Measurements from ENCODE around the gene LETM1.

The LETM1 gene

DNA sequence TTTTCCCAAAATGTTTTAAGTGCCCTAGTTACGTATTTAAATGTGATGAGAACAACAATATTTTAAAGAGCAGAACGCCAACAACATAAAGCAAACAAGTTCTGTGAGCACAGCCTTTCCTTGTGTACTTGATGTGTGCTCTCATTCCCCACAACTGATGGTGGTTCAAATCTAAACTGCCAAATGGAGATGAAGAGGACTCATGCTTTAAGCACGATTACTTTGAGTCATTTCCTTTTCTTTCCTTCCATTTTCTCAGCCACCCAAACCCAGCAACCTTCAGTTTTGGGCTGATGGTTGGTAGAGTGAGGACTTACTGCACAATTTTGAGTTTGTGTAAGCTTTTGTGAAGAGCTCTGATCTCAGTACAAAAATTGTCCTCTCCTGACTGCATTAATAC, 16.9 kb upstream of the LETM1 start:
- no peak for DNase-seq (ENCODE audit: low spot score)

GRCh38 chr4:1871471-1872021, 15.6 kb upstream of the LETM1 start:
- no peak for DNase-seq (ENCODE audit: low spot score)

GRCh38 chr4:1870578-1871443, 14.9 kb upstream of the LETM1 start, which contains the start of gene NSD2:
Gene NSD2 (plus strand): TSS chr4:1871393. CDS start chr4:1900655, 29,262 bp downstream.
- peak; percentile 74 for DNase-seq (ENCODE audit: low spot score)

GRCh38 chr4:1870328-1870577, 14.3 kb upstream of the LETM1 start:
- DNase-seq (ENCODE audit: low spot score) = peak; percentile 81

DNA sequence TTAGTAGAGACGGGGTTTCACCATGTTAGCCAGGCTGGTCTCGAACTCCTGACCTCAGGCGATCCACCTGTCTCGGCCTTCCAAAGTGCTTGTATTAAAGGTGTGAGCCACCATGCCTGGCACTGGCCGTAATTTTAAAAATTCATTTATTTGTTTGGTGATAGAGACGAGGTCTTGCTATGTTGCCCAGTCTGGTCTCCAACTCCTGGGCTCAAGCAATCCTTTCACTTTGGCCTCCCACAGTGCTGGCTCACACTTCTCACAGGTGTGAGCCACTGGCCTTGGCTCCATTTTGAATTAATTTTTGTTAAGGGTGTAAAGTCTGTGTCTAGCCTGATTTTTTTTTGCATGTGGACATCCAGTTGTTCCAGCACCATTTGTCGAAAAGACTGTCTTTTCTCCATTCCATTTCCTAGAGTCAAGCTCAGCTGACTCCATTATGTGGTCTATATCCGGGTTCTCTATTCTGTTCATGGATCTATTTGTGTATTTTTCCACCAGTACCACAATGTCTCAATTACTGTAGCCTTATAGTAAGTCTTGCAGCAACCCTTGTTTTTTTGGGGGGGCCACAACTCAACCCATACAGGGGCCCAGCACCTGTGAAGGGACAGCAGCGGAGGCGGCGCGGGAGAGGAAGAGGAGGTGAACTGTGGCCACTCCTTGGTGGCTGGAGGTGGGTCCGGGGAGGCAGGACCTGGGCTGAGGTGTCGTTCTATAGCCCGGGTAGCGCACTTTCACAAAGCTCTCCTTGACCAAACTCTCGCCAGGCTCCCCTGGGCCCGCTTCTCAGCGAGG, 13.8 kb upstream of the LETM1 start:
- no peak for DNase-seq (ENCODE audit: low spot score)

DNA sequence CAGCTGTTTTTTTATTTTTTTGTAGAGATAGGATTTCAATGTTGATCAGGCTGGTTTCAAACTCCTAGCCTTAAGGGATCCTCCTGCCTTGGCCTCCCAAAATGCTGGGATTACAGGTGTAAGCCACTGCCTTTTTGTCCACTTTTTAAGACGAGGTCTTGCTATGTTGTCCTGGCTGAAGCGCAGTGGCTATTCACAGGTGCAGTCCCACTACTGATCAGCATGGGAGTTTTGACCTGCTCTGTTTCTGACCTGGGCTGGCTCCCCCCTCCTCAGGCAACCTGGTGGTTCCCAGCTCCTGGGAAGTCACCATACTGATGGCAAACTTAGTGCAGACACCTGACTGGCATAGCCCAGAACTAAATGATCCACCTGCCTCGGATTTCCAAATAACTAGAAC, 13.0 kb upstream of the LETM1 start:
- no peak for DNase-seq (ENCODE audit: low spot score)

- no peak for DNase-seq (ENCODE audit: low spot score)
These were observed 12.3 kb upstream of the LETM1 start for GRCh38 chr4:1868293-1868692.

DNA sequence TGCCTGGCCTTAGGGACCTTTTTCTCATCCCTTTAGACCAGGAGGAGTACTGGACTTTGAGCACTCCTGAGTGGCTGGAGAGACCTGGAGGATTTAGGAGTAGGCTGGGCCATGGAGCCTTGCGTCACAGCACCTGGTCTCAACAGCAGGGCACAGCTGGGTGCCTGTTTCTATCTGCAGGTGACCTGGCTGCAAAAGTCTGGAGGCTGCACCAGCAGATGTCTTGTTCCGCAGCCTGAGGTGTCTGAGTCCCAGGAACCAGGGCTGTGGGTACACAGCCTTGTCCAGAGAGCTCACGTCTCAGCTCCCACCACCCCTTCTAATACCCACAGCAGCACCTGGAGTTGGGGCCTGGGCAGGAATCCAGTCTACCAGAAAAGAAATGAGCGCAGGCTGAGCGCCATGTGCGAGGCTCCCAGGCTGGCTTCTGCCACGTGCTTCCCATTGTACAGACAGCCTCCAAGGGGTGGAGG, 10.3 kb upstream of the LETM1 start:
- no peak for DNase-seq (ENCODE audit: low spot score)

DNA sequence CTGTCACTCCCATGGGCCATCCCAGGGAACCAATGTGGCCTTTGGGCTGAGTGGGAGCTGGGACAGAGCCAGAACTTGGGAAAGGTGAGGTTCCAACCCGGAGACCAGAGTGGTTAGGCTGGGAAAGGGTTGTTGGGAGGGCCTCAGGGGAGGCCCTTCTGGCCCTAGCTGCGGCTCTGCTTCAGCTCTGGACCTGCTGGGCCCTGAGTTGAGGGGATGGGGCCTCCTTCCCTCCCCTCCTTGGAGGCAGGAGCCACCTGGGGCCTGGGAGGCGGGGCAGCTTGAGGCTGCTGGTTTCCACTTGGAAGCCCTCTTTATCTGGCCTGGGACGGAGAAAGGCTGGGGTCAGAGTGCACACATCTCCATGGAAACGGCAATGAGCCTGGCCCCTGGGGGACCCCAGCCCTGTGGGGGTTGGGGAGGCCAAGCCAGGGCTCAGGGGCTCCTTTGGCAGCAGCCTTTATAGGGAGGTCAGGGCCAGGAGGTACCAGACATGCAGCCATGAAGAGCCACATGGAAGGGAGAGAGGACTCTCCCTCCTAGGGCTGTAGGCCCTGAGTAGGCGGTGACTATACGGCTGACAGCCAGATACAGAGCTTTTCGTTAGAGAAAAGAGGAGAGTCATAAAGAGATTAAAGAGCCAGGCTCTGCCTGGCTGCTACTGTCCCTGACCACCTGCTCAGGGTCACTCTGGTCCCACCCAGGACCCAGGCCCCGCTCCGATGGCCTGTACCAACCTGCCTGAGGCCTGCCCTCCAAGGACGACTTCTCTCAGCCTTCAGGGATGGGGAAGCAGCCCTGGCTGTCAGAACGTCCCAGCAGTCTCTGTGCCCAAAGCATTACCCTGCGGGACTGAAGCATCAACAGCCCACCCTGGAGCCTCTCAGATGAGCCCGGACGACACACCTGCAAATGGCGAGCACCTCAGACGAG, 8.4 kb upstream of the LETM1 start:
- no peak for DNase-seq (ENCODE audit: low spot score)

GRCh38 chr4:1863297-1864033, 7.5 kb upstream of the LETM1 start:
- no peak for DNase-seq (ENCODE audit: low spot score)

DNA sequence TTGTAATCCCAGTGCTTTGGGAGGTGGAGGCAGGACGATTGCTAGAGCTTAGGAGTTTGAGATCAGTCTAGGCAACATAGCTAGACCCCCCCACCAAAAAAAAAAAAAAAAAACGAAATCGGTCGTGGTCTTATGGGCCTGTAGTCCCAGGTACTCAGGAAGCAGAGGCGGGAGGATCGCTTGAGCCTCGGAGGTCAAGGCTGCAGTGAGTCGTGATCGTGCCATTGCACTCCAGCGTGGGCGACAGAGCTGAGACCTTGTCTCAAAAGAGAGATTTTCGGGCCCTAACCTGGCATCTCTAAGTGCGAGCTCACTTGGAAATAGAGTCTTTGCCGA, 7.0 kb upstream of the LETM1 start:
- DNase-seq (ENCODE audit: low spot score) = no peak

- DNase-seq (ENCODE audit: low spot score) = no peak
These were observed 6.3 kb upstream of the LETM1 start for GRCh38 chr4:1862055-1862911.

- DNase-seq (ENCODE audit: low spot score) = no peak
These were observed 3.4 kb upstream of the LETM1 start for GRCh38 chr4:1859389-1859753.

GRCh38 chr4:1857931-1858330, 2.0 kb upstream of the LETM1 start:
- DNase-seq (ENCODE audit: low spot score) = no peak

GRCh38 chr4:1856943-1857699, 1.2 kb upstream of the LETM1 start:
- peak; percentile 25 for DNase-seq (ENCODE audit: low spot score)

DNA sequence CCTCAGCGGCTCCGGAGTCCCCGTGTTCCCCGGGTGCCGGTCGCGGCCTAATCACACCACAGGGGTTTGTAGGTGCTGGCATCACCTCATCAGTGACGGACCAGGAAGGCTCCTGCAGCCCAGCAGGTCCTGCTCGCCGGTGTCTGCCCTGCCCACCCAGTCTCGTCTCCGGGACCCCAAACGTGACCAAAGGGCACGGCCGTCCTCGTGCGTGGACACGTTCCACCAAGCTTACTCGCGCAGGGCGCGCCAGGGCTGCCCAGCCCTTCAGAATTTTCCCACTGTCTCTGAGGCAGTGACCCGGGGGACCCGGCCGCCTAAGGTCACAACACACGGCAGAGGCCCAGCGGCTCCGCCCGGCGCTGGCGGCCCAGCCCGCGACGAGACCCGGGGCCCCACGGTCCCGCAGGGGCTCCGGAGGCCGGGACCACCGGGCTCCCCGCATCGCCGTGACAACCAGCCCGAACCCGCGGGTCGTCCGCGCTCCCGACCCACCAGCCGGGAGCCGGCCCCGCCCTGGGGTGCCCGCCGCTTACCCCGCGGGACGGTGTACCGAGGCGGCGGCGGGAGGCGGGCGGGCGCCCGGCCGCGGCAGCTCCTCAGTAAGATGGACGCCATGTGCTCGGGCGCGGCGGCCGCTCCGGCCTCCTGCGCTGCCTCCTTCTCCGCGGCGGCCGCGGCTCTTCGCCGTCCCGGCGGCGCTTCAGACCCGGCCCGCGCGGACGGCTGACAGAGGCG, 454 bp downstream of the LETM1 start:
- DNase-seq (ENCODE audit: low spot score) = no peak

- no peak for DNase-seq (ENCODE audit: low spot score)
These were observed 1.2 kb downstream of the LETM1 start for GRCh38 chr4:1854752-1855151.

DNA sequence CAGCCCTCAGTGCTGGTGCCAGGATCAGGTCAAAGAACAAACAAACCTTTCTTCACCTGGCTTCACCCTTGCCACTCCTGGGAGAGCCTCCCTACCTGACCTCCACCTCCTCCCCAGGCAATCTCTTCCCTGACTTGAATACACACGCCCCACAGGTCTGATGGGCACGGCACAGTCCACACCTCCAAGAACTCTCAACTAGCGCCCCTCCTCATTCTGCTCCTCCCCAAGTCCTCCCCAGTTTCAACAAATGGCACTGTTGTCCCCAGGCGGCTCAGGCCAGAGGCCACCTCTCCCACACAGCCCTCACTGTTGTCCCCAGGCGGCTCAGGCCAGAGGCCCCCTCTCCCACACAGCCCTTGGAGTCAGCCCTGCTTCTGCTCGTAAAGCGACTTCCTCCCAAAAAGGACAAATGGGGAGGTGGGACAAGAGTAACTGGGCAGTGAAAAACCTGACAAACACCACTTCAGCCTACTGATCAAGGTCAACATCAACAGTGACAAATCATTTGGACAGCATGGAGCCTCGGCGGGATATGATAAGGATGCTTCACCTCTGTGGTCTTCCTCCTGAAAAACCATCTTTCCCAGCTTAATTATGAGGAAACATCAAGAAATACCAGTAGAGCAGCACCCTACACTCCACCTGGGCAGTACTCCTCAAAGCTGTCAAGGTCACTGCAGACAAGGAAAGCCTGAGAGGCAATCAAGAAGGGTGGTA, 2.9 kb downstream of the LETM1 start:
- no peak for DNase-seq (ENCODE audit: low spot score)

Data from cerebellar cortex (tissue), 1 donor.